Ureter (tissue), 1 donor: Measurements from ENCODE around the gene ANKRD61. TPM values are rescaled to one million over a fixed set of nuclear protein-coding genes. Genes with fewer than 3 reads are reported as not detected.
"Not testable (repeated sequence)": the region's sequence is repeated elsewhere in the genome, so short reads cannot be mapped to it uniquely, and the experiment has no call there.

Experiments
- DNase-seq: peaks from one replicate; pipeline ENCODE4 v3.0.0-alpha.2; 2020; ENCODE audit warnings: low spot score
- total RNA-seq: library from RNA; stranded (reverse); gene quantifications from one replicate; pipeline ENCODE4 v1.2.4, GENCODE V29; 2023
- donor health status: DM: yes; HTN: yes; CAD: no.

ANKRD61 gene
- total RNA-seq, 1 donor from 2014 or later: not detected

GRCh38 chr7:6031567-6031966, 391 bp downstream of the ANKRD61 start:
- no peak for DNase-seq

- no peak for DNase-seq
Measured at GRCh38 chr7:6032167-6032566, 991 bp downstream of the ANKRD61 start.

DNA sequence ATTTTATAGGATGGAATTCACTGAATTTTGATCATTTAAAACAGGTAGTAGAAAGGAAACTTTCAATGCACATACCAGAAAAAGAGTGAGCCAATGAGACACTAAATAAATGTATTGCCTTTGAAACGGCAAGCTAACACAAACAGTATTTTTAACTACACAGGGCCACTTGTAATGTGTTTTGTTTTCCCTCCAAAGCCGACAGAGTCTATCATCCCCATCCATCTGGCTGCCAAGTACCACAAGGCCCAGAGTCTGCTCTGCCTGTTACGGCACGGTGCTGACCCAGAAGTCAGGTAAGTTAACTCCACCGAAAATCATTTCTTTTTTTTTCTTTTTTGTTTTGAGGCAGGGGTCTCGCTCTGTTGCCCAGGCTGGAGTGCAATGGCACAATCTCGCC, 1.5 kb downstream of the ANKRD61 start:
- no peak for DNase-seq

- DNase-seq: no peak
Measured at GRCh38 chr7:6035165-6035564, 4.0 kb downstream of the ANKRD61 start.

- DNase-seq: no peak
Measured at GRCh38 chr7:6035686-6036085, 4.5 kb downstream of the ANKRD61 start.

- DNase-seq: no peak
Measured at GRCh38 chr7:6049780-6050179, 18.6 kb downstream of the ANKRD61 start.

GRCh38 chr7:6051185-6051584, 20.0 kb downstream of the ANKRD61 start:
- not testable (repeated sequence) for DNase-seq

DNA sequence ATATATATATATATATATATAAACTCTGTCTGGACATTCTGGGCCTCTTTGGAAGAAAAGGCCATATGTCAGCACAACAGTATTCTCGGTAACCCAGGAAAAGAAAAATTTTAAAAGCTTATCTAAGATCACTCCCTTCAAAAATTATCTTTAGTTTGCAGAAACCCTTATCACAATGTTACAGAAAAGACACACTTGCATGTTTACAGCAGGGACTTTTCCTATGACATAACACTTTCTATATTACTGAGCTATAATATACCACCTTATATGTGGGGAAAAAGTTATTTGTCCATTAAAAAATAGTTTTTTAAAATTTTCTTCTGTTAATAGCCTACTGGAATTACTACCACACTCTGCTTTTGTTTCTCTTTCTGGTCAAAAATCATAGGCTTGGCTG, 25.4 kb downstream of the ANKRD61 start:
- no peak for DNase-seq

DNA sequence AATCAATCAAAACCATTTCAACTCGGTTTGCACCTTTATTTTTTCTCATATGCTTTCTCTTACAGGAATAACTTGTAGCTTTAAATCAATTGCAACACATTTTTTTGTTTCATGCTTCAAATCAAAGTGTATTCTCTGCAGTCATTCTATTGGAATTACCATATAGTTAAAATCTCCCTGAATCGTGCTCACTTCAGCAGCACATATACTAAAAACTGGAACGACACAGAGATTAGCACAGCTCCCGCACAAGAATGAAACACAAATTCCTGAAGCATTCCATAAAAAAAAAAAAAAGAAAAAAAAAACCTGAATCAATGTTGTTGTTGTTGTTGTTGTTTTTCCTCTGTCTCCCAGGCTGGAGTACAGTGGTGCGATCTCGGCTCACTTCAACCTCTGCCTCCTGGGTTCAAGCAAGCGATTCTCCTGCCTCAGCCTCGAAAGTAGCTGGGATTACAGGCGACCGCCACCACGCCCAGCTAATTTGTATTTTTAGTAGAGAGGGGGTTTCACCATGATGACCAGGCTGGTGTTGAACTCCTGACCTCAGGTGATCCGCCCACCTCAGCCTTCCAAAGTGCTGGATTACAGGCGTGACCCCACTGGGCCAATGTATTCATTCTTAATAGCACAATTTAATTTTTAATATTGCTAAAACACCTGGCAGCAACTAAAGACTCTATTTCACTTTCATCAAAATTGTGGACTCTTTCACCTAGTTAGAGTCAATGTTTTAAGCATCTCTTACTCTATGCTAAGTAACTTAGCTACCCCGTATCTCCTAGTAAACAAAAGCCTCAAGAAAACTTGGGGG, 26.3 kb downstream of the ANKRD61 start:
- DNase-seq: no peak

DNA sequence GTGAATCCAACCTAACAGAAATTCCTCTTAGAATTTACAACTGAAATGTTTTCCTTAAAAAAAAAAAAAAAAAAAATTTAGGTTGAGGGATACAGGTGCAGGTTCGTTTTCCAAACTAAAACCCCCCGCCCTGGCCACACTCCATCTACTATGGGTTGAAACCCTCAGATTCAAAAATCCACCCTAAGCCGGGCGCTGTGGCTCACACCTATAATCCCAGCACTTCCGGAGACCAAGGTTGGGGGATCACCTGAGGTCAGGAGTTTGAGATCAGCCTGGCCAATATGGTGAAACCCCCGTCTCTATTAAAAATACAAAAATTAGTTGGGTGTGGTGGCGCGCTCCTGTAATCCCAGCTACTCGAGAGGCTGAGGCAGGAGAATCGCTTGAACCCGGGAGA, 28.8 kb downstream of the ANKRD61 start:
- not testable (repeated sequence) for DNase-seq

GRCh38 chr7:6071406-6071805, 40.2 kb downstream of the ANKRD61 start:
- DNase-seq: no peak

DNA sequence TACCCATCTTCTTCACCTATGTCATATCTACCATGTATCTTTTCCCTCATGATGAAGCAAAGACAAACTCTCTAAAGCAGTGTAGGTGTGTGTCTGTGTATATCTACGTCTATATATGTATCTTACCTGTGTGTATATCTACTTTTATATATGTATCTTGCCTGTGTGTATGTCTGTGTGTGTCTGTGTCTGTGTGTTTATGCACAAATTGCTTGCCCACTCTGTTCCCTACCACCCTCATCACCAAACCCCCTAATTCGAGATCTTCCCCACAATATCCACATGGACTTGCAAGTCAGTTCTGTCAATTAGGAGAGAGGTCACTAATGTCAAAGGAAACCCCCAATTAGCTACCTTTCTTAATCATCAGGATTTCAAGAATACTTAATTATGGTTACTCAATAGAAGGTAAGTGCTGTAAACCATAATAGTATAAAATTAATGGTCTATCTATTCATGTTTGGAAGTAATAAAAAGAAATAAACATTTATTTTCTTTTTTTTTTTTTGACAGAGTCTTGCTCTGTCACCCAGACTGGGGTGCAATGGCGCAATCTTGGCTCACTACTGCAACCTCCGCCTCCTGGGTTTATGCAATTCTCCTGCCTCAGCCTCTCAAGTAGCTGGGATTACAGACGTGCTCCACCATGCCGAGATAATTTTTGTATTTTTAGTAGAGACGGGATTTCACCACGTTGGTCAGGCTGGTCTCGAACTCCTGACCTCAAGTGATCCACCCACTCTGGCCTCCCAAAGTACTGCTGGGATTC, 43.6 kb downstream of the ANKRD61 start:
- no peak for DNase-seq

- DNase-seq: no peak
Measured at GRCh38 chr7:6078548-6078947, 47.4 kb downstream of the ANKRD61 start.

GRCh38 chr7:6083047-6083446, 51.9 kb downstream of the ANKRD61 start:
- not testable (repeated sequence) for DNase-seq

Other genes with a start within 250 kb of the ANKRD61 start
- 40.8 TPM for gene RNF216, start 249.7 kb upstream of the ANKRD61 start, total RNA-seq
- gene OCM, start 150.6 kb upstream of the ANKRD61 start, total RNA-seq: 0.60 TPM
- gene CCZ1, start 132.6 kb upstream of the ANKRD61 start, total RNA-seq: 85.2 TPM
- gene RSPH10B, start 60.7 kb upstream of the ANKRD61 start, total RNA-seq: 0.44 TPM
- gene PMS2, start 22.3 kb upstream of the ANKRD61 start, total RNA-seq: 16.4 TPM
- 36.7 TPM for gene AIMP2, start 22.1 kb upstream of the ANKRD61 start, total RNA-seq
- gene EIF2AK1, start 27.8 kb downstream of the ANKRD61 start, total RNA-seq: 68.0 TPM
- 14.4 TPM for gene USP42, start 73.6 kb downstream of the ANKRD61 start, total RNA-seq
- 14.9 TPM for gene CYTH3, start 241.2 kb downstream of the ANKRD61 start, total RNA-seq